Measurements from ENCODE around the gene KRI1.

DNA sequence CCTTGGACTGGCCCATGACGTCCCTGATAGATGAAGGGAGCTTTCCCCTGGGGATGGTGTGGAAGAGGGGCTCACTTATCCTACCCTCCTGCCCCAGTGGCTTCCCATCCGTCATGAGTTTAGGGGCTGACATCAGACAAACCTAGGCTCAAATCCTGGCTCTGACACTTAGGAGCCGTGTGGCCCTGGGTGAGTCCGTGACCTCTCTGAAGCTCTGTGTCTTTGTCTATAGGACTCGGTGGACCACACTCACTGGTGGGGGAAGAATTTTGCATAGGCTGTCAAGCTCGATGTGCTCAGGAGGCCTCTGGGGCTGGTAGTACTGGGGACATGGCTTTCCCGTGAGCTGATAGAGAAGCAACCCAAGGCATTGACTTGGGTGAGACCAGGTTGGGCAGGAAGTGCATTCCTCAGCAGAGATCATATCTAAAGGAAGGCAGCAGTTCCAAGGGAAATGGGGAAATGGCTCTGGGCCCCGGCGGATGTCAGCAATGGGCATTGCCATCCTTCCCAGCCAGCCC lies 38.7 kb upstream of the KRI1 start:
- TF ChIP-seq ZNF274 (IDR thresholded peaks at IDR 0.05; ENCODE audit: low read depth, low read length): no peak
- no peak for TF ChIP-seq YY1 (IDR thresholded peaks at IDR 0.05; ENCODE audit: insufficient read depth, insufficient read length)
